MV-4-11 (cell line): ENCODE data around the gene SLC2A13.
A peak's percentile ranks its signal among the peaks of the same experiment; 100 is the strongest.
"Not testable (repeated sequence)": the region's sequence is repeated elsewhere in the genome, so short reads cannot be mapped to it uniquely, and the experiment has no call there.

Source experiments
- DNase-seq: peaks from one replicate; lab custom pipeline; 2025; lab: John Stamatoyannopoulos, UW

Gene SLC2A13

DNA sequence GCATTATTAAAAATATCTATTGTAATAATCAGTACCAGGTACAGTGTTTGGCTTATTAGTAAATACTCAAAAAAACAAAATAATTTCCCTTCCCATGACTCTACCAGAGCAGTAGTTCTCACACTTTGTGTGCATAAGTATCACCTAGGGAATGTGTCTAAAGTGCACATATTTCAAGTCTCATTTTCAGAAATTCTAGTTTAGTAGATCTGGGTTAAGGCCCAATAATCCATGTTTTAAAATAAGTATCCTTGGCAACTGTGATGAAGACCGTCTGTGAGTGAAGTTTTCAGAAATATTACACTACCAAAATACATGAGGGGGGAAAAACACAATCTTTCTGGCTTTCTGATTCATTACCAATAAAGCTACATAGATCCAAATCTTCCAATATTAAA is 237.6 kb downstream of the SLC2A13 start:
- no peak for DNase-seq

DNA sequence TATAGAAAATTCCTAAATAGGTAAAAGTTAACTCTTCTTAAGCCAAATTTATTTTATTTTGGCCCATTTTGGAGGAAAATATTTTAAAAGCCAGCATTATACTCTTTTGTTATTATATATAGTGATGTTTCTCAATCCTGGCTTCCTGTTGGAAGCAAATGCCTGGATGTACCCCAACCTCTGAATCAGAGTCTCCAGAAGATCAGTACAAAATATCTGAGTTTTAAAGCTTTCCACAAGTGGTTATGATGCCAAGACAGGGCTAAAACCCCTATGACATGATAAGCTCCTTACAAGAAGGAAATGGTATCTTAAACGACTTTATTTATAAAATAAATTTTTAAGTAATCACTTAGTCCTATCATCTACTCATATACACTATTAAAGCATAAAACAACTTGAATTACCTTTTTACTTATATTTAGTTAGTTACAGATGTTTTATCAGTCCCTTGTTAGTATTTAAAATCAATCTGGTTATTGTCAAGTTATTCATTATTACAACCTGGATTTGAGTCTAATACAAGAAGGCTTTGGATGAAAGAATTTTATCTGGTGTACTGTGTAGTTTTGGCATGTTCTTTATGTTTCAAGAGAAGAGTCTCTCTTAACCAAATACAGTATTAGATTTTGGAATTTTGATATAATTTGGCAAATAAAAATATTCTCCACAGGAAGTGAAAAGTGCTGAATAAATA is 238.1 kb downstream of the SLC2A13 start:
- no peak for DNase-seq

DNA sequence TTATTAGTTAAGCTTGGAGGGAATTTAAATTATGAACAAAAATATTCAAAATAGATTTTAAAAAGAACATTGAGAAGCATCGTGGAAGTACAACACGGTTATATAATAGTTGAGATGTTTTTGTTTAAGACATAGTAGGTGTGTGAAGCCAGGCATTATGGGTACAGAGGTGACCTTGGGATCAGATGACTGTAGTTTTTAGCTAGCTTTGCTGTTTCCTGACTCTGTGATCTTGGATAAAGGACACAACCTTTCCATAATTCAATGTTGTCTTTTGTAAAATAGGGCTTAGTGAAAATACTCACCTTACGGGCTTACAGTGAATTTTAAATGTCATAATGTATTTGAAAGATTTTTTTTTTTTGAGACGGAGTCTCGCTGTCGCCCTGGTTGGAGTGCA is 239.7 kb downstream of the SLC2A13 start:
- no peak for DNase-seq

DNA sequence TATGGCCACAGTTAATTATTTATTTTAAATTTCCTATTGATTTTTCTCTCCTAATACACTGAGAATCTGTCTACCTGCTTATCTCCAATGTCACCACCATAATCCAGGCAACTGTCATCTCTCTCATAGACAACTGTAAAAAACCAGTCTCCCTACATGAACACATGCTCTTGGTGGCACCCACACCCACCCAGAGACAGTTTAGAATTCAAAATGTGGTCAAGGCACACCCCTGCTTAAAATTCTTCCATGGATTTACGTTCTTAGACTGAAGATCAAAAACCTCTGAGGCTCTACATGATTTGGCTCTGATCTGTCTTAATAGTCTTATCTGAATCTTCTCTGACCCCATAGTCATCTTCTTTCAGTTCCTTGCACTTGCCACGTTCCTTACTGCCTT is 245.2 kb downstream of the SLC2A13 start:
- DNase-seq: no peak

DNA sequence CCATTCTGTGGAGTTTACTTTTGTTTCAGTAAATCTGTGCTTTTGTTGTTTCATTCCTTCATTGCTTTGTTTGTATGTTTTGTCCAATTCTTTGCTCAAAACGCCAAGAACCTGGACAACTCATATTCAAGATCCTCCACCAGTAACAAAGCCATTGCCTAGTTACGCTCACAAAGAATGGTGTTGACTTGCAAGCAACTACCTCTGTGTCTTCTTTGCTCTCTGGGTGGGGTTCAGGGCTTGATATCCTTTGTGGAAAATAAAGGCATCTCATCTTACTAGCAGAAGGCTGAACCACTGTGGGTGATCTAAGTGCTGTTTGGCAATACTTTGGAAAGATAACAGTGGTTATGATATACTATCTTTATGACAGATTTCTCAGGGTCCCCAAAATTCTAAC is 252.9 kb downstream of the SLC2A13 start:
- no peak for DNase-seq

DNA sequence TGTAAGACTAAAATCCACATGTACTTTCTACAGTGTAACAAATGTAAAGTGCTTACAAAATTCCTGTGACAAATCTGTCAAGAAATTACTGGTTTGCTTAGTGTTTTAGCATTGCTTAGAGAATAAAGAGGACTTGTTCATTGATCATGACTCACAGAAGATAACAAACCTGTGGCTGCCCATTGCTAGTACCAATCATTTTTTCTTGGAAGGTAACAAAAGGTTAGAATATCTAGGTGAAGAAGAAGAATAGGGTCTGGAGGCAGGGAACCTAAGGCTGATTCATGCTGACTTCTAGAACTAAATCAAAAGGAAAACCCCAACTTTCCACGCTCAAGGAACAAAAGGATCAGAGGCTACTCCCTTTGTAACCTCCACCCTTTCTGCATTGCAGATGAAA is 253.5 kb downstream of the SLC2A13 start:
- DNase-seq: no peak

DNA sequence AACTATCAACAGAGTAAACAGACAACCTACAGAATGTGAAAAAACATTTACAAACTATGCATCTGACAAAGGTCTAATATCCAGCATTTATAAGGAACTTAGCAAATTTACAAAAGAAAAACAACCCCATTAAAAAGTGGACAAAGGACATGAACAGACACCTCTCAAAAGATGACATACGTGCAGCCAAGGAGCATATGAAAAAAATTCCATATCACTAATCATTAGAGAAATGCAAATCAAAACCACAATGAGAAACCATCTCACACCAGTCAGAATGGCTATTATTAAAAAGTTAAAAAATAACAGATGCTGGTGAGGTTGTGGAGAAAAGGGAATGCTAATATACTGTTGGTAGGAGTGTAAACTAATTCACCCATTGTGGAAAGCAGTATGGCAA is 257.7 kb downstream of the SLC2A13 start:
- DNase-seq: not testable (repeated sequence)

DNA sequence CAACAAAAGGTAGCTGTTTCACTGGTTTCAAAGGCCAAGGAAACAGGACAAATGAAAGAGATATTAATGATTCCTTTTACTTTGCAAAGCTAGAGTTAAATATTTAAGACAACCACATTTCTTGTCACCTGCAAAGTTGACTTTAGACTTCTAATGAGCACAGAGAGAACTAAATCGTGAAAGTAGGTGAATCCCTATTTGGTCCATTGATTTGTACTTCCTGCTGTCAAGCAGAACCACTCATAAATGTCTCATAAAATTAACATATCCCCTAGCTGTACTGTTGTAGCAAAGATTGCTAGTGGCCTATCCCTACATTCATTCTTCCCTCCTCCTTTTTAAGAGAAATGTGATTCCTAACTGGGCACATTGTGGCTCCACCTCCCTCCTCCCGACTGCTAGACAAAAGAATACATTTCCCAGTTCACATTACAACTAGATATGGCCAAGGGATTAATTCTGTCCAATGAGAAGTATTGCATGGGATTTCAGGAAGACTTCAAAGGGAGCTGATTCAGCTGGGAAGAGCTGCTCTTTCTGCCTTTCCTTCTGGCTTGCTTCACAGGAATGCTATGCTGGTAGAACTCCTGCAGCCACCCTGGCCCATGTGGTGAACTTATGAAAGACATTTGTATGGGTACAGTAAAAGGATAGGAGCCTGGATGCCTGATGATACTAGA is 258.8 kb downstream of the SLC2A13 start:
- no peak for DNase-seq

DNA sequence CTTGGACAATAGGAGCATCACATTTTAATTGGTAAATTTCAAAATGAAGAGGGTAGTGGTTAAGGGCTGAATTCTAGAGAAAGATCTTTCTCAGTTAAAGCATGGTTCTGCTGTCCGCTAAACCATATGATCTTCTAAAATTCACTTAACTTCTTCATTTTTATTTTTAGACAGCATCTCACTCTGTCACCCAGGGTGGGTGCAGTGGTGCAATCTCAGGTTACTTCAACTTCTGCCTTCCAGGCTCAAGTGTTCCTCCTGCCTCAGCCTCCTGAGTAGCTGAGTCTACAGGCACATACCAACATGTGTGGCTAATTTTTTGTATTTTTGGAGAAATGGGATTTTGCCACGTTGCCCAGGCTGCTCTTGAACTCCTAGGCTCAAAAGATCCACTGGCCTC is 259.6 kb downstream of the SLC2A13 start:
- peak; percentile 80 for DNase-seq

DNA sequence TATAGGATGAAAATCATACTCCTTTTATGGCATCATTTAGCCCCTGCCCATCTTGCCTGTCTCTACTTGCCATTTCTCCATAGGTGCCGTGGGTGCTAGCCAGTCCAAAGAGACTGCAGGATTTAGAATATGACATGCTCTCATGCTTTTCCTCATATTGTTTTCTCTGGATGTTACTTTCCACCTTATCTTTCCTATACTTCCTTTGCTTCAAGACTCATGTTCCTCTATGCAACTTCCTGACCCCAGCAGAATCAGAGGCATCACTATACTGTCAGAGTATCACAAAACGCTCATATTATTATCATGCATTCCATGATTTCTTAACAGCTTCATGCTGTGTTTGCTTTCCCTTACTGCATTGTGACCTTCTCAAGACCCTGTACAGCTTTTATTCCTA is 265.5 kb downstream of the SLC2A13 start:
- DNase-seq: no peak

DNA sequence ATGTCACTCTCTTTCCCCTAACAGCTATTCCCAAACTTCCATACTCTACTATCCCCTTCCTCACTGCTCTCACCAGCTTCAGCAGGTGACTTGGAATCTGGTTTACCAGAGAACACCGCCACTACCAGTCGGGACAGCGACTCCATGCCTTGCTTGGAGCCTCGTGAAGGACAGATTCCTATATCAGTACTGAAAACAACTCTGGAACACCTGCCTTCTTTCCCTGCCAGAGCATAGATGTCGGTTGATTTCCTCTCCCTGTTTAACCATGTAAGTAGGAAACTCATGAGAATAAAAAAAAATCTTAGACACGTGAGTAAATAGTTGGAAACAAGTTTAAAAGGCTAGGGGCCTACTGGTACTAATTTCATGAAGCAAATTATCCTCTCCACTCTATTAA is 266.8 kb downstream of the SLC2A13 start:
- no peak for DNase-seq

DNA sequence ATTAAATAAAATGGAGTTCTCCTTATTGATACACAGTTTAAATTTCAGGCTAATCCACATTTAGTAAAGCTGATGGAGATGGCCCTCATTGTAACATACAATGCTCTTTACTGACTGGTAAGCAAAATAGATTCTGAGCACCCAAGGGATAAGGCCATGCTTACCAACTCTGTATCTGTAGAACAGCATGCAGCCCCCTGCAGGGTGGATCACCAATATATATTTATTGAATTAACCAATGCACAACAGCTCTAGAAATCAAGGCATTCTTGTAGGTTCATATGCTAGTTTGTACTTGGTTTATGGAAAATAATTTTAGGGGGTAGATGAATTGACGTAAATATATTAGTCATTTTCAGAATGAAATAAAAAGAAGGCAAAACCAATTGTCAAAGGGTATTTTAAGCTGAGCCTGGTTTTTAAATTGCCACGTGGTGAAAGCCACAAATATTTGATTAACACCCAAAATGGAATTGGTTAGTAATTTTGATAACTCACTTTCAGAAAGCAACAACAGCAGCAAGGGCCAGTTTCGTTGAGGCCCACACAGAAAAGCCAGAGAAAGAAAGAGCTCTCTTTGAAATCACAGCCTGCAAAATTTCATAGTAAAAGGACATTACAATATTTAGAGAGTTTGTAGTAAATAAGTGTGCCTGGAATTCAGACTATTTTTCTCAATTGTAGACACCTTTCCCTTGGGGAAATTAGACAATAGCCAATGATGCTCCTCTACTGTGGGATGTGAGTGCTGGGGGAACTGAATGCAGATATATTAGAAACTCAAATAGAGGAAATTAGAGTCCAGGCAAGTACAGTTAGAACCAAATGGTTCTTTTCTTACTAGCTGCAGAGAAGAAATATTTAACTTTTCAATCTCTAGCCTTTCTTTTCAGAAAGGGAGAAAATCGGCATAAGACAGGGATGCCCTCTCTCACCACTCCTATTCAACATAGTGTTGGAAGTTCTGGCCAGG is 270.1 kb downstream of the SLC2A13 start:
- DNase-seq: no peak

DNA sequence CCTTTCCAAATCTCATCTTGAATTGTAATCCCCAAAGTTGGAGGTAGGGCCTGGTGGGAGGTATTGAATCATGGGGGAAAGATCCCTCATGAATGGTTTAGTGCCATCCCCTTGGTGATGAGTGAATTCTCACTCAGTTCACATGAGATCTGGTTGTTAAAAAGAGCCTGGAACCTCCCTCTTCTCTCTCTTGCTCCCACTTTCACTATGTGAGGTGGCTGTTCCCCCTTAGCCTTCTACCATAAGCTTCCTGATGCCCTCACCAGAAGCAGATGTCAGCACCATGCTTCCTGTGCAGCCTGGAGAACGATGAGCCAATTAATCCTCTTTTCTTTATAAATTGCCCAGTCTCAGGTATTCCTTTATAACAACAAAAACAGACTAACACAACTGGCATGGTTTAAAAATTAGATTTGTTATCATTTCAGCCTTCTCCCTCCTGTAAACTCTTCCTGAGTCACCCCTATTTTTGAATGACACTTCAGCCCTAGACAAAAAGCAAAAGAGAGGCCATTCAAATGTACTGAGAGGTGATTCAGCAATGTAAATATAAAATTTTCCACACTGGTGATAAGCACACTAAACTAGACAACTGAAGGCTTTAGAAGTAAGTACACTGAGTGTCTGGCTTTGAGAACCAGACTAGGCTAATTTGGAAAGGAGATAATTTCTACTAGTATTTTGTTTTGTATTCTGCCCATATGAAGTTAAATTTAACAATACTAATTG is 274.1 kb downstream of the SLC2A13 start:
- DNase-seq: no peak

DNA sequence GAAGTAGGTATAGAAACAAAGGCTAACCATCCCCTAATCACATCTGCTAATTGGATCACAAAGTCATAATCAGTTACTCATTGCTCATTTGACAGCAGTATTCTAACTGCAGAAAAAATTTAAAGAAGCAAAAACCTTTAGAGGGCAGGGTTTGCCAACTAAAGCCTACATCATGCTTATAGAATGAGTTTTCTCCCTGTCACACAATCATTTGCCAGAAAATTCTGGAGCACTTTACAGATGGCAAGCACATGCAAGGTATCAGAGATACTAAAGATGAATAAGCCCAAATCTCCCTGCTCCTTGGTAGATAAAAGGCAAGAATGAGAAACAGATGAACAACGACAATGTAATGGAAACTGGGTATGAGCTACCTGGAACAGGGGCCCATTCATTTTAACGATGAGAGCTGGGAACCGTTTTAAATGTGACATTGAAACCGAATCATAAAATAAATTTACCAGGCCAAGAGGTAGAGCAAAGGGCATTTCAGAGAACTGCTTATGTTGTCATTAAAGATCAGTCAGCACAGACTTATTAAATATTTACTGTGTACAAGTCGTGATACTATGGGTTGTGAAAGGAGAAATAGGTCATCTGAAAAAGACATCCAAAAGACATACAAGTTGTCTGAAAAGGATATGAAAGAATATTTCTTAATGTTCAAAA is 274.9 kb downstream of the SLC2A13 start:
- DNase-seq: no peak

DNA sequence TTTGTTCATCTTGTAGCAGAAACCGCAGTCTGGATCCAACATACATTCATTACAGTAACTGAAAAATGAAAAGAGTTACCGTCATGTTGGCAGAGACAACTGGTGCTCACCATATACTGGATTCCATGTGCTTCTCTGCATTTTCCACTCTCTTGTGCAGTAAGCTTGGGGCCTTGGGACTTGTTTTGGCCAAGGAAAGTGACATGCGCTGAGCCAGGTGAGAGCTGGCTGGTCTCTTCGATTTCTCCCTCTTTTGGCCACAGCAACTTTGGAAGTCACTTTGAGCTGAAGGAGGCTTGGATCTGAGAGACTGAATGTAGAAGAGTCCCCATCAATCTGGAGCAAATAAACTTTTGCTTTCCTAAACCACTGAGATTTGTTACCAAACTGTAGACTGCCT is 275.7 kb downstream of the SLC2A13 start:
- no peak for DNase-seq

DNA sequence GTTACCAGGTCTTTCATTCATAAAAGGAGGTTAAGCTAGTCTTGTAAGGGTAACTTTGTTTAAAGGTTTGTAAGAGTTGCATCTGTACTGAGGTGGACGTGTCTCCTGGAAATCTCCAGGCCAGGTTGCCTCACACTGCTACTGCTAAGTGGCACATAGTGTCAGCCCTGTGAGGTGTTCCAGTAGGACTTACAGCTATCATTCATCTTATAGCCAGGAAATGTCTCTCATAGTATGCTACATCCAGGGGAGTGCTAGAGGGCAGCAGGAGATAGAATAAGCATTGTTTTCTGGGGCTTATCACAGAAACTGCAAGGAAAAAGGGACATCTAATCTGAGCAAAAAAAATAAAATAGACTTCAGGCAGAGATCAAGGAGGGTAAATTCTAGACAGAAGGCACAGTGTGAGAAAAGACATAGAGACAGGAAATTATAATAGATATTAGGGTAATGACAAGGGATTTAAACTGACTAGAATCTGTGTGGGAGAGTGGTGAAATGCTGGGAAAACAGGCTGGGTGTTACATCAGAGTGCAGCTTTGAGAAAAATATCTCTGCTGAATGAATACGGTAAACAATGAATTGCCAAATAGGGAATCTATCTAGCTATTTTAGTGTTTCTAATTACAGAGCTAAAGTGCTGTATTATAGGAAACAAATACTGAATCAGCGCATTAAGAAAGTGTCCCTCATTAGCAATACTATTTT is 281.2 kb downstream of the SLC2A13 start:
- DNase-seq: no peak

DNA sequence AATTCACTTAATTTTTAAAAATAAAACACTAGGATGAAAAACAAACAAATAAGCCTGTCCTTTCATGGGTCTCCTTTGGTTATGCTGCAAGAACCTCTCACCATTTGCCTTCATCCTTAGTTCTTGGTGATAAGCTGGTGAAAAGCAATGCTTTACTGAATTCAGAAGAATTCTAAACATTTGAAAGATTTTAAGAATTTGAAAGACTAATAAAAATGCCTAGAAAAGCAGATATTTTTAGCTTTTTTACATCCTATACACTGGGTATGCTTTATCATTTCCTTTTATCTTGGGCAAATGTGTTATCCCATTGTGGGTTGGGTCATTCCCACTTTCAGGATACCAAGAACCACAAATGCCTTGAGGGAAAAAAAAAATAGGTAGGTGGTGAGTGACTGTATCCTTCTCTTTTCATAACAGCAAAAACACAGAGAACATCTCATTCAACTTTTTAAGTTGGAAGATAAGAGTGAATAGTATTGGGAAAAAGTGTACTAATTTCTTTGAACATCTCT is 289.2 kb downstream of the SLC2A13 start:
- DNase-seq: no peak

DNA sequence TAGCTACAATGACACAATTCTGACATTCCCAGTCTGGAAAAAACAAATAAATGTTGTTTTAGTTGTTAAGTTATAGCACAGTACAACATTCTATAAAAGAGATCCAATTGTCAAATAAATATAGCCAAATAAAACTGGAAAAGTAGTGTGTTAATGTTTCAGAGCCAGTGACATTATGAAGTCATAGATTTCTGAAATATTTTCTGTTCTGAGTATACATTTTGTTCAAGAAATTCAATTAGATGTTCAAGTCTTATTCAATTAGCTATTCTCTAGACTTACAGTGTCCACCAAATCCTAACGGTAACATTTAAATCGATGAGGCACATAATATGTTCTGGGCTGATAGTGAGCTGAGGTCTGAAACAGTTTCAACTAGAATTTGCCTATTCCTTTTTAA is 290.1 kb downstream of the SLC2A13 start:
- DNase-seq: no peak

DNA sequence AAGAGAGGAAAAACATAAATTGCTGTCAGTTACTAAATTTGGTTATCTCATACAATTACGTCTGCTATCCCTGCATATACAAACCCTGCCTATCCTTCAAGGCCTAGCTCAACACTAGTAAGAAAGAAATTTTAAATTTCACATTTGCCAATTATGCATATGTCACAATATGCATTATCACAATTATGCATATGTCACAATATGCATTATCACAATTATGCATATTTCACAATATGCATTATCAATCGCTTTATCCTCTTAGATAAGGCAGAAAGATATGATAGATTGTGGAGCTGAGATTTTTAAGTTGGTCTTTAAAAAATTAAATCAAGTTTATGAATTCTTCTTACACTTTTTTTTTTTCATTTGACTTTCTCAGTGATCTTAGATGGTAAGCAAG is 291.3 kb downstream of the SLC2A13 start:
- DNase-seq: no peak

DNA sequence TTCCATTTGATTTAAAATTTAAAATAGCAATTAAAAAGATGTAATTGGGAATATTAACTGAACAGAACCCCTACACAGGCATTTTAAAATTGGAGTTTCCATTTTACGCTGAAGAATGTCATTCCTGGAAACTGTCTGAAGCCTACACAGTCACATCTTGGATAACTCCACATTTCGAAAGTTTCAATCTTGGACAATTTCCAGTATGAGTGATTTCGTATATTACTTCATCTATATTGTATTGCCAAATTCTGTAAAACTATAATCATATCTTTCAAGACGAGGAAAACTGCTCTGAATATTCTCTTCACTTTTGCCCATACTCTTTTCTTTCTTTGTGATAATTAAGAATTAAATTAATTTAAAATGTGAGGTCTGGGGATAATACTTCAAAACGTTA is 292.1 kb downstream of the SLC2A13 start:
- no peak for DNase-seq

DNA sequence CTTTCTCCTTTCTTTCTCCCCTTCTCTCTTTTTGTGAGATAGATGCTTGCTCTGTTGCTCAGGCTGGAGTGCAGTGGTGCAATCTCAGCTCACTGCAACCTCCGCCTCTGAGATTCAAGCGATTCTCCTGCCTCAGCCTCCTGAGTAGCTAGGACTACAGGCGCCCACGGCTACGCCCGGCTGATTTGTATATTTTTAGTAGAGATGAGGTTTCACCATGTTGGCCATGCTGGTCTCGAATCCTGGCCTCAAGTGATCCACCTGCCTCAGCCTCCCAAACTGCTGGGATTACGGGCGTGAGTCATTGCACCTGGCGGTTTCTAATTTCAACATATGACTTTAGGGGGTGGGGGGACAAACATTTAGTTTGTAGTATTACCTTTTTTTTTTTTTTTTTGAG is 293.4 kb downstream of the SLC2A13 start:
- not testable (repeated sequence) for DNase-seq
